ENCODE results near the gene MISP3. TPM values are rescaled to one million over a fixed set of nuclear protein-coding genes. Genes with fewer than 3 reads are reported as not detected.

The MISP3 gene
- total and polyA plus RNA-seq, 2 of the 8 experiments (the other 6 are each of a cell fraction or from before 2014, with no cell fraction given) = 0.74 to 1.4 TPM

DNA sequence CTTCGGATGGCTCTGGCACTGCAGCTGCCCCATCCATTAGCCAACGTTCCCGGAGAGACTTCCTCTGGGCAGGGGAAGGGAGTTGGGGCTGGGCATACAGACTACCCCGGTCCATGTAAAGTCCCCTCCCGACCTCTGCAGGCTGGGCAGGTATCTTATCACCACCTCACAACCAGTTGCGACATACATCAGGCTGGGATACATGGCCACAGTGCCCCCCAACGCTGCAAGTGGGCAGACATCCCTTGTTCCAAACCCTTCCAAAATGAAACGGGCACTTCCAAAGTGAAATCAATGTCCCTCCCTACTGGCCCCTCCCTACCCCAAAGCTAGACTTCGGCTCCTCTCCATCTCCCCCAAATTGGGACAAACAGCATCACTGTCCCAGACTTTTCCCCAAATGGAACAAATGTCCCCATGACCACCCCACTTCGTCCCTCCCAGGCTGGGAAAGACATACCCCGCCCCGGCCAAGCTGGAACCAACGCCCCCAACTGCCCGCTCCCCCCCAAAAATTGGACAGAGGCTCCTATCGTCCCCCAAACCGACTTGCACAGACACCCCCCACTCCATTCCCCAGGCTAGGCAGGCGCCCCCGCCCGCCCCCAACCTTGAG, 15.7 kb upstream of the MISP3 start:
- peaks cover 12% of the 10 kb centered on the region; the same call in 1 of the 2 replicates for H3K23me2 ChIP-seq (ENCODE audit: low read depth, low read length)
- H3K79me2 ChIP-seq (ENCODE audit: control insufficient read depth in 1 of 2, insufficient read depth in 2 of 2, low read length in 2 of 2) = no peaks in the 10 kb centered on the region
- no peak for DNase-seq (ENCODE audit: low read depth in 1 of 2, low spot score in 2 of 2)
- H4K8ac ChIP-seq (ENCODE audit: extremely low read depth, insufficient read depth, low read length) = no peak overlapping the region
- no peak overlapping the region for H3K27ac ChIP-seq (ENCODE audit: low read depth, low read length)
- ChIA-PET CTCF (ENCODE audit: partially characterized antibody) (interaction anchor here (0.8 to 6.4 kb wide), 18 partner anchors 8 to 271 kb away, joined by 3 to 76 read pairs (median 4); partner anchors contain the start of genes C19orf67, IL27RA and MISP3), POLR2A (ENCODE audit: partially characterized antibody) (interaction anchor here (0.7 to 1.9 kb wide), 13 partner anchors 8 to 175 kb away, joined by 3 to 6 read pairs (median 4); partner anchors contain the start of gene ASF1B)
- no peak overlapping the region for H3K56ac ChIP-seq (replicated peaks; ENCODE audit: insufficient read length, low read depth, low read length)
- H4K20me1 ChIP-seq (replicated peaks in 1 of 2; ENCODE audit: control insufficient read depth in 1 of 2, insufficient read depth in 2 of 2, low read length in 2 of 2) = peaks cover 0 to 2% of the 10 kb centered on the region in 2 experiments
- 0 out of 2 replicates have a peak overlapping the region, but pooled peaks have one; percentile 29 for H2BK15ac ChIP-seq (ENCODE audit: low read length)
- no peaks in the 10 kb centered on the region for H3K36me3 ChIP-seq (ENCODE audit: control insufficient read depth in 2 of 4, insufficient read depth in 4 of 4, low read length in 3 of 4)
- H2AK5ac ChIP-seq (ENCODE audit: low read depth, low read length) = 0 out of 2 replicates have a peak overlapping the region, but pooled peaks have one; percentile 65
- H4K5ac ChIP-seq (ENCODE audit: insufficient read length, low read depth, low read length) = no peak overlapping the region
- H4K91ac ChIP-seq (replicated peaks; ENCODE audit: insufficient read length, low read length) = no peak overlapping the region
- H2BK120ac ChIP-seq (replicated peaks; ENCODE audit: low read depth, low read length) = no peak overlapping the region
- no peaks in the 10 kb centered on the region; a peak in 1 of 4 replicates for H3K9me3 ChIP-seq (ENCODE audit: insufficient read depth in 2 of 2, low read depth in 1 of 2, low read length in 1 of 2)
- no peak overlapping the region for H2BK12ac ChIP-seq (ENCODE audit: low read depth, low read length)
- no peak overlapping the region for H2AFZ ChIP-seq (ENCODE audit: low read length)
- H3K4ac ChIP-seq (replicated peaks; ENCODE audit: insufficient read length, low read depth, low read length) = no peak overlapping the region
- H3K14ac ChIP-seq (ENCODE audit: insufficient read length) = no peak overlapping the region
- H3K18ac ChIP-seq (ENCODE audit: extremely low read depth, low read length) = no peak overlapping the region; the same call in 1 of the 2 replicates
- no peak overlapping the region for H3K23ac ChIP-seq (ENCODE audit: insufficient read length)
- no peak overlapping the region for H2BK5ac ChIP-seq (ENCODE audit: low read depth, low read length)
- H2BK20ac ChIP-seq (ENCODE audit: low read length) = no peak overlapping the region
- H3K4me1 ChIP-seq (replicated peaks in 1 of 4; ENCODE audit: control insufficient read depth in 3 of 4, insufficient read depth in 4 of 4, low read length in 3 of 4) = peaks cover 0 to 10% (median 3%) of the 10 kb centered on the region in 4 experiments; a peak in 4 of 7 replicates
- no peaks in the 10 kb centered on the region for H3K79me1 ChIP-seq (ENCODE audit: low read depth, low read length)
- peak overlapping the region; percentile 49 to 82 (median 58) for H3K4me3 ChIP-seq (ENCODE audit: extremely low read depth in 1 of 4, insufficient read depth in 2 of 4, low read depth in 3 of 4, low read length in 4 of 4)
- H3K27me3 ChIP-seq (replicated peaks in 1 of 4; ENCODE audit: control insufficient read depth in 3 of 4, extremely low read depth in 1 of 4, insufficient read depth in 3 of 4, low read length in 3 of 4) = peaks cover 5 to 19% (median 14%) of the 10 kb centered on the region in 4 experiments
- FAIRE-seq = no peak
- peak overlapping the region; percentile 68 to 77 for H3K4me2 ChIP-seq (ENCODE audit: insufficient read depth in 1 of 2, low read depth in 2 of 2, low read length in 2 of 2)
- 40% methylated on average over 9 of the region's 19 CpGs; no CpG with 5 or more reads in 1 of the 2 experiments for WGBS, 2 experiments (ENCODE audit: extremely low coverage in 1 of 2, insufficient coverage in 1 of 2, insufficient read length in 1 of 2, insufficient replicate concordance in 2 of 2, low coverage in 1 of 2, low lambda C conversion rate in 2 of 2, missing lambda C conversion rate in 1 of 2)
- no peak overlapping the region; a peak in 1 of 7 replicates for H3K9ac ChIP-seq (replicated peaks in 1 of 4; ENCODE audit: extremely low read depth in 1 of 4, low read depth in 3 of 4, low read length in 3 of 4)
- TF ChIP-seq RFX5 (IDR thresholded peaks at IDR 0.05; ENCODE audit: borderline replicate concordance, low read depth, low read length) (no peak), BRCA1 (IDR thresholded peaks at IDR 0.05; ENCODE audit: low read depth, low read length) (no peak), SIRT6 (IDR thresholded peaks at IDR 0.05; ENCODE audit: low read length) (no peak), PHF8 (conservative IDR thresholded peaks at IDR 0.05; ENCODE audit: low read depth, low read length) (no peak), BACH1 (IDR thresholded peaks at IDR 0.05; ENCODE audit: low read length) (no peak), JUN (IDR thresholded peaks at IDR 0.05; ENCODE audit: low read depth, low read length) (no peak), HDAC6 (IDR thresholded peaks at IDR 0.05; ENCODE audit: low read depth, low read length) (no peak)
- TF ChIP-seq, protein P1, sequence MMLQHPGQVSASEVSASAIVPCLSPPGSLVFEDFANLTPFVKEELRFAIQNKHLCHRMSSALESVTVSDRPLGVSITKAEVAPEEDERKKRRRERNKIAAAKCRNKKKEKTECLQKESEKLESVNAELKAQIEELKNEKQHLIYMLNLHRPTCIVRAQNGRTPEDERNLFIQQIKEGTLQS (IDR thresholded peaks at IDR 0.05; ENCODE audit: insufficient read depth, low read depth, low read length) = no peak
- TF ChIP-seq, protein P2, sequence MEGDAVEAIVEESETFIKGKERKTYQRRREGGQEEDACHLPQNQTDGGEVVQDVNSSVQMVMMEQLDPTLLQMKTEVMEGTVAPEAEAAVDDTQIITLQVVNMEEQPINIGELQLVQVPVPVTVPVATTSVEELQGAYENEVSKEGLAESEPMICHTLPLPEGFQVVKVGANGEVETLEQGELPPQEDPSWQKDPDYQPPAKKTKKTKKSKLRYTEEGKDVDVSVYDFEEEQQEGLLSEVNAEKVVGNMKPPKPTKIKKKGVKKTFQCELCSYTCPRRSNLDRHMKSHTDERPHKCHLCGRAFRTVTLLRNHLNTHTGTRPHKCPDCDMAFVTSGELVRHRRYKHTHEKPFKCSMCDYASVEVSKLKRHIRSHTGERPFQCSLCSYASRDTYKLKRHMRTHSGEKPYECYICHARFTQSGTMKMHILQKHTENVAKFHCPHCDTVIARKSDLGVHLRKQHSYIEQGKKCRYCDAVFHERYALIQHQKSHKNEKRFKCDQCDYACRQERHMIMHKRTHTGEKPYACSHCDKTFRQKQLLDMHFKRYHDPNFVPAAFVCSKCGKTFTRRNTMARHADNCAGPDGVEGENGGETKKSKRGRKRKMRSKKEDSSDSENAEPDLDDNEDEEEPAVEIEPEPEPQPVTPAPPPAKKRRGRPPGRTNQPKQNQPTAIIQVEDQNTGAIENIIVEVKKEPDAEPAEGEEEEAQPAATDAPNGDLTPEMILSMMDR (IDR thresholded peaks at IDR 0.05; ENCODE audit: control extremely low read depth in 1 of 3, insufficient read depth in 1 of 3, low read depth in 1 of 3, low read length in 3 of 3) = peak in 2 of 3 experiments; percentile 5 to 6; a peak in 2 of 4 replicates
